AG04449 (cell line): Measurements from ENCODE around the gene MAP2.

Source experiments
- CTCF ChIA-PET: fragments of 350-600 bp; formaldehyde crosslinking; extraction: SDS; loops from one replicate; lab custom pipeline; 2021; ENCODE audit warnings: antibody characterized with exemption; lab: Yijun Ruan, JAX
- POLR2A ChIA-PET: fragments of 400-600, 350-600 bp; formaldehyde crosslinking; extraction: SDS; loops from one replicate; lab custom pipeline; 2020; ENCODE audit warnings: antibody characterized with exemption, inconsistent platforms; lab: Yijun Ruan, JAX
- DNase-seq: peaks from one replicate; pipeline ENCODE4 v3.0.0-alpha.2; 2010; ENCODE audit warnings: low read depth, low spot score
- H3K4me3 ChIP-seq: 2 replicates; pipeline ENCODE4 v1.5.1; 2011; ENCODE audit warnings: low read depth, mild to moderate bottlenecking, control low read depth, low read length
- TF ChIP-seq, protein P1 (sequence below): IDR thresholded peaks from one replicate; pipeline ENCODE4 v1.5.1; 2011; ENCODE audit warnings: mild to moderate bottlenecking, moderate library complexity, low read length, control low read depth, inconsistent platforms; ENCODE audit not compliant: insufficient read depth; ENCODE audit errors: missing control alignments

MAP2 gene

DNA sequence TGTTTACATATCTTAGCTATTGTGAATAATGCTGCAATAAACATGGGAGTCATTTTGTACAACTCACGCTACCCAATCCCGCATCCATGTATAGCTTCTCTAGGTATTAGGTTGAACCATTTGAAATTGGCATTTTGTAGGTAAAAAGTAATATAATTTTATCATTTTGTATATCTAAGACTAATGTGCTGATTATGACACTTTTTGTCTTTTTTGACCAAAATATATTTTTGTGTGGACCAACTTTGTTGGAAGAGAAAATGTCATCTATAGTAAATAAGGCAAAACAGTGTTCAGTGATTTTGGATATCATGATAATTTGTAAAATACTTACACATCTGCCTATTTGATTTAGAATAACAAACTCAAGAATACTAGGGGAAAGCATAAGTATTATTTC, 150.7 kb downstream of the MAP2 start:
- ChIA-PET CTCF (interaction anchor here (1.0 kb wide), 1 partner anchor 240 kb away, joined by 4 read pairs; no protein-coding TSS in a partner anchor), POLR2A (no interaction called here)
- TF ChIP-seq, protein P1, sequence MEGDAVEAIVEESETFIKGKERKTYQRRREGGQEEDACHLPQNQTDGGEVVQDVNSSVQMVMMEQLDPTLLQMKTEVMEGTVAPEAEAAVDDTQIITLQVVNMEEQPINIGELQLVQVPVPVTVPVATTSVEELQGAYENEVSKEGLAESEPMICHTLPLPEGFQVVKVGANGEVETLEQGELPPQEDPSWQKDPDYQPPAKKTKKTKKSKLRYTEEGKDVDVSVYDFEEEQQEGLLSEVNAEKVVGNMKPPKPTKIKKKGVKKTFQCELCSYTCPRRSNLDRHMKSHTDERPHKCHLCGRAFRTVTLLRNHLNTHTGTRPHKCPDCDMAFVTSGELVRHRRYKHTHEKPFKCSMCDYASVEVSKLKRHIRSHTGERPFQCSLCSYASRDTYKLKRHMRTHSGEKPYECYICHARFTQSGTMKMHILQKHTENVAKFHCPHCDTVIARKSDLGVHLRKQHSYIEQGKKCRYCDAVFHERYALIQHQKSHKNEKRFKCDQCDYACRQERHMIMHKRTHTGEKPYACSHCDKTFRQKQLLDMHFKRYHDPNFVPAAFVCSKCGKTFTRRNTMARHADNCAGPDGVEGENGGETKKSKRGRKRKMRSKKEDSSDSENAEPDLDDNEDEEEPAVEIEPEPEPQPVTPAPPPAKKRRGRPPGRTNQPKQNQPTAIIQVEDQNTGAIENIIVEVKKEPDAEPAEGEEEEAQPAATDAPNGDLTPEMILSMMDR, result no peak
- DNase-seq, result no peak
- no peak overlapping the region for H3K4me3 ChIP-seq

DNA sequence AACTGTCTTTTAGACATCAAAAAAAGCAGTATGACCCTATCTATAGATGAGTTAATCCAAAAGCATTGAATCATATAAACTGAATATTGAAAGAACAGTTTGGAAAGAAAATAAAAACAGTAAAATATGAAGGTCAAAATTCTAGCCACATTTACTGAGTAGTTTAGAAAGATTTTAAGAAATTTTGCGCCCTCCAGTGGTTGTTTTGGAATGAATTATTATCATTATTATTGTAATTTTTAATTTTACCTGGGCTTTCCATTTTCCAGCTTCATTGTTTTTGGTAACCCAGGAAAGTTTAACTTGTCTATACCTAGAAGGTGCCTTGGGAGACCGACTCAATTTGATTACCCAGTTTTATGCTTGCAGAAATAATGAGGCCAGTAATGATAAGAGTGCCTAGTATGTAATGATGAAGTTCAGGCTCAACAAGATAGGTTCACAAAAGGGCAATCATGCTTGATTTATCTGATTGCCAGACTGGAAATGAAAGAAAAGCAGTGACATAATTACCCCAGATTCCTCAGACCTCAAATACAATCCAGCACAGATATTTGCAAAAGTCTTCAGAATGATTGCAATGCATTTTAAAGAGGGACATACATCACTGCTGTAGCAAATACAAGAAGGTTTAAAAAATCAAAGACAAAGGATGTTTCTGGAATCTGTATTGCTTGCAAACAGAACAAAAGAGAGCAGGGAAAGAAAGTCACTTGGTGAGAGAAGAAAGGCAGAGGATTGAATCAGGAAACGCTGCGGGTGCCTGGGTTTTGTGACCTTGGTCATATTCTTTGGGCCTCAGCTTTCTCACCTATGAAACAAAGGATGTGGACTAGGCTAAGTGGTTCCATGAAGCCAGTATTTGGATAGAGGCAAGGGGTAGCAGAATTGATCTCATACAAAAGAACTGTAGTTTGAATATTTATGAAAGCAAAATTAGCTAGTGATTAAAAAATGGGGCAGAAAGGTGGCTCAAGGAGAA, 153.8 kb downstream of the MAP2 start:
- TF ChIP-seq, protein P1, result no peak
- ChIA-PET CTCF (interaction anchor here (0.9 to 4.7 kb wide), 16 partner anchors 9 to 1188 kb away, joined by 3 to 79 read pairs (median 6); partner anchors contain the start of gene MAP2), POLR2A (no interaction called here)

DNA sequence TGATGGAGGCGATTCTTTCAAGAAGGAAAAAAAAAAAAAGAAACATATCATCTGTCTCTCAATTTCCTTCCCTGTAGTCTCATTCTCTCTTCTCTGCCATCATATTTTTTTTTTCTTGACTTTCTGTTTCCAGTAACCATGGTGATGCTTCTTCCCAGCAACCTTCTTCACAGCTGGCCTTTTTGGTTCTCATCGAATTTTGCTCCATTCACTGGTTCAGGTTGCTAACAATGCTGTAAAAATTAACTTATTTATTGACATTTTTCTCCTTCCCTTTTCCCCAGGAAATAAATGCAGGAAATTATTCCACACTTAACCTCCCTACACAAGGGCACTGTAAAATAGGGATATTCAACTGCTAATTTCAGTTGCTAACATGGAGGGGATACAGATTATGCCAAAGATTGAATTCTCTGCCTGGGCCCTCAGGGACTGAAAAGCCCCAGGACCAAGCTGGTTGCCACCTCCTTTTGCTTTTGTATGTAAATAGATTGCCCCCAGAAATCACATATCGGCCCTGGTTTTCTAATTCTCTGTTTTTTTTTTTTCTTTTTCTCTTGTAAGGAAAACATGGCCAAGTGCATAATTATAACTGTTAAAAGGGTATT, 154.7 kb downstream of the MAP2 start:
- TF ChIP-seq, protein P1, result no peak
- CTCF ChIA-PET, result interaction anchor here (1.2 to 4.7 kb wide), 9 partner anchors 9 to 249 kb away, joined by 3 to 79 read pairs (median 6); partner anchors contain the start of gene MAP2
- POLR2A ChIA-PET, result no interaction called here
- DNase-seq, result no peak
- no peak overlapping the region for H3K4me3 ChIP-seq

More for the DNA sequence above, 153.8 kb downstream of the MAP2 start:
- H3K4me3 ChIP-seq, result no peak overlapping the region
- DNase-seq, result no peak

DNA sequence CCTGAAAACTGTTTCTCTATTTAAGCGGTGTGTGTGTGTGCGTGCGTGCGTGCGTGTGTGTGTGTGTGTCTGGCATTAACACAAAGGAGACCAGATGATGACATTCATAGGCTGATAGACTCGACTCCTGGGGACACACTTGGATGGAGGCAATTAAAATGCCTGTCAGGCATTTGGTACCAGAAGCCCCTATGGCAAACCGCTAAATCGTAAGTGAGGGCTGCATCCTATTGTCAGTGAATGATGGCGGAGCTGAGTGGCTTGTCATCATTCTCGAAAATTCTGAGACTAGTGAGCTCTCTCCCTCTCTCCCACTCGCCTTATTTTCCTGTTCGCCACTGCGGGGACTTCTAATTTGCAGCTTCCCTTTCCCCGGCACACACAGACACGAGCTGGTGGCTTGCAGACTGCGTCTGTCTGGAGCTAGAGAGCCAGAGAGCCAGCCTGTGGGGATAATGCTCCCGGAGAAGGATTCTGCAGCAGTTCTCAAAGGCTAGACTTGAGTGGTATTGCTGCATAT, 155.4 kb downstream of the MAP2 start:
- POLR2A ChIA-PET, result interaction anchor here (0.6 kb wide), 1 partner anchor 154 kb away, joined by 3 read pairs; no protein-coding TSS in a partner anchor
- H3K4me3 ChIP-seq, result peak overlapping the region; percentile 53
- CTCF ChIA-PET, result interaction anchor here (0.9 to 4.7 kb wide), 9 partner anchors 8 to 244 kb away, joined by 3 to 79 read pairs (median 5); partner anchors contain the start of gene MAP2
- TF ChIP-seq, protein P1, result no peak
- no peak for DNase-seq

DNA sequence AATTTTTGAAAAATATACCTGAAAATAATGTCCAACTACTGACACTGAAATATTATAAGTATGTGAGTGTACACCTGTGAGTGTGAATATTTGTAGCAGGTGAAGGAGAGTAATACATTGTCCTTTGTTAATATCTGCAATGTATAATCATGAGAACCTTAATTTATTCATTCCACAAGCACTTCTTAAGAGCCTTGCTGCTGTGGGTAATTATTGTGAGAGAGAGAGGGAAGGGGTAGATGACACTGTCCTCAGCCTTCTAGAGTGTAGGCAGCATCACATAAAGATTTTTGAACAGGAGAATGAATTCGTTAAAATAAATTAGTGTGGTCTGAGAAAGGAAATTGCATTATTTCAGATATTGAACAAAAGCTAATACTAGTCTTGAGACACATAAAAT, 157.2 kb downstream of the MAP2 start:
- no peak for DNase-seq
- CTCF ChIA-PET, result no interaction called here
- POLR2A ChIA-PET, result no interaction called here
- H3K4me3 ChIP-seq, result no peak overlapping the region
- TF ChIP-seq, protein P1, result no peak

DNA sequence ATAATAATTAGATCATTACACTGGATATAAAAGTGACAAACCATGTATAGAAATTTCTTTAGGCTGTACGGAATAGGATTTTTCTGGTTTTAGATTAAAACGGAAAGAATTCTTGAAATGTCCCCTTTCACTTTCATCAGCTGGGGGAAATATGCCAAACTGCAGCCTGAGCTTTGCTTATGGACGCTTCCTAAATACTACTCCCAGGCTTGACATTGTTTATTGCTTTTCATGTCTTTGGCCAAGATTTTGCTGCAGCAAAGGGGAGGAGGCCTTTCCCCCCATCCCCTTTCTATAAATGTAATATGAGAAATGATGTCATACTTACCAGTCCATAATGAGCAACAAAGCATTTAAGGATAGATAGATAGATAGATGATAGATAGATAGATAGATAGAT, 158.4 kb downstream of the MAP2 start:
- ChIA-PET POLR2A (no interaction called here), CTCF (interaction anchor here (1.4 to 3.7 kb wide), 2 partner anchors 156 to 247 kb away, joined by 3 to 18 read pairs; no protein-coding TSS in a partner anchor)
- DNase-seq, result no peak
- H3K4me3 ChIP-seq, result no peak overlapping the region
- TF ChIP-seq, protein P1, result no peak
